ENCODE measurements around the gene EIF2AK2.

The EIF2AK2 gene

DNA sequence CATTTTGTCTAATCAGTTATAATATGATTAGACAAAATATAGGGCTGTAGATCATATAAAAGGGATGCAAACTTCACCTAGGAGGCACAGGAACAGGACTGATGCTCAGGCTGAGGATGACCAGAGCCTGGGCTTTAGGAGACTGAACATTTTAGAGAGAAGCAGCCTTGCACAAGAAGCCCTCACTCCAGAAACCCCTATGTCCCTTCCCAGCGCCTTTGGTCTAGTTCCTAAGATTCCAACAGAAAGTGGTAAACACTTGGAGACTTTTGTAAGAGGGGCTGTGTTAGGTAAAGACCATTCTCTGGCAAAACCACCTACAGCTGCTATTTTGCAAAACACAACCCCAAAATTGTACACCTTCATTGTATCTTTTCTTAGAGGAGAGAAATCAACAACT lies 39.2 kb downstream of the EIF2AK2 start:
- ATAC-seq (ENCODE audit: insufficient read depth, low read depth): no peak
- no peak overlapping the region for H2AFZ ChIP-seq (ENCODE audit: low read depth, low read length)

DNA sequence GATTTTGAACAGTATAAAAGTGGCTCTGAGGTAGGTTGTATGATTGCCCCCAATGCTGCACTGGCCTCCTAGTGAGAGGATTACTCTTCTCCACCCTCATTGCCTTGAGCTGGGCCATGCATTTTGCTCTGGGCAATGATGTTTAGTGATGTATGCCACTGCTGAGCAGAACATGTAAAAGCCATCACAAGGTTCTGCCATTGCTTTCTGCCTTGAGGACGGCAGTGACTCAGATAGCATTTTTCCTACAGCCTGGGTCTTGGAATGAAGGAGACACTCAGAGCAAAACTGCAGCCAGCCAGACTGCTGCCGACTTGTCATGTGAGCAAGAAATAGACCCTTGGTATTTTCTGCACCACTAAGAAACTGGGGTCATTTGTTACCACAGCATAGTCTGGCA lies 44.8 kb downstream of the EIF2AK2 start:
- Histone ChIP-seq H3K27ac (ENCODE audit: low read length) (no peak overlapping the region), H3K36me3 (ENCODE audit: insufficient read depth, low read length) (peaks cover 81% of the 10 kb centered on the region), H3K79me2 (ENCODE audit: insufficient read depth, low read length) (no peaks in the 10 kb centered on the region)

More for the DNA sequence above, 39.2 kb downstream of the EIF2AK2 start:
- TF ChIP-seq, protein P1, sequence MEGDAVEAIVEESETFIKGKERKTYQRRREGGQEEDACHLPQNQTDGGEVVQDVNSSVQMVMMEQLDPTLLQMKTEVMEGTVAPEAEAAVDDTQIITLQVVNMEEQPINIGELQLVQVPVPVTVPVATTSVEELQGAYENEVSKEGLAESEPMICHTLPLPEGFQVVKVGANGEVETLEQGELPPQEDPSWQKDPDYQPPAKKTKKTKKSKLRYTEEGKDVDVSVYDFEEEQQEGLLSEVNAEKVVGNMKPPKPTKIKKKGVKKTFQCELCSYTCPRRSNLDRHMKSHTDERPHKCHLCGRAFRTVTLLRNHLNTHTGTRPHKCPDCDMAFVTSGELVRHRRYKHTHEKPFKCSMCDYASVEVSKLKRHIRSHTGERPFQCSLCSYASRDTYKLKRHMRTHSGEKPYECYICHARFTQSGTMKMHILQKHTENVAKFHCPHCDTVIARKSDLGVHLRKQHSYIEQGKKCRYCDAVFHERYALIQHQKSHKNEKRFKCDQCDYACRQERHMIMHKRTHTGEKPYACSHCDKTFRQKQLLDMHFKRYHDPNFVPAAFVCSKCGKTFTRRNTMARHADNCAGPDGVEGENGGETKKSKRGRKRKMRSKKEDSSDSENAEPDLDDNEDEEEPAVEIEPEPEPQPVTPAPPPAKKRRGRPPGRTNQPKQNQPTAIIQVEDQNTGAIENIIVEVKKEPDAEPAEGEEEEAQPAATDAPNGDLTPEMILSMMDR (IDR thresholded peaks at IDR 0.05; ENCODE audit: borderline replicate concordance, extremely low read depth, low read length, poor library complexity, severe bottlenecking): no peak
- TF ChIP-seq EZH2 (IDR thresholded peaks at IDR 0.05; ENCODE audit: borderline replicate concordance, low read depth, low read length, severe bottlenecking): no peak
- H4K20me1 ChIP-seq (ENCODE audit: insufficient read depth, low read length): peaks cover 9% of the 10 kb centered on the region; the same call in 1 of the 2 replicates
- no peaks in the 10 kb centered on the region for H3K9me3 ChIP-seq (ENCODE audit: insufficient read depth, low read length, severe bottlenecking)
- peaks cover 4% of the 10 kb centered on the region; the same call in 1 of the 2 replicates for H3K79me2 ChIP-seq (ENCODE audit: insufficient read depth, low read length)
- H3K27me3 ChIP-seq (ENCODE audit: insufficient read depth, low read length, poor library complexity): no peaks in the 10 kb centered on the region
- no peaks in the 10 kb centered on the region for H3K4me1 ChIP-seq (ENCODE audit: insufficient read depth, low read length)
- no peak for DNase-seq
- no peak overlapping the region for H3K9ac ChIP-seq (ENCODE audit: low read depth, low read length)
- peaks cover 72% of the 10 kb centered on the region for H3K36me3 ChIP-seq (ENCODE audit: insufficient read depth, low read length)
- no peak overlapping the region for H3K4me3 ChIP-seq (ENCODE audit: low read depth in 1 of 2, low read length in 2 of 2)
- H3K27ac ChIP-seq (ENCODE audit: low read length): no peak overlapping the region
- no peak overlapping the region for H3K4me2 ChIP-seq (ENCODE audit: insufficient read depth, low read length)

DNA sequence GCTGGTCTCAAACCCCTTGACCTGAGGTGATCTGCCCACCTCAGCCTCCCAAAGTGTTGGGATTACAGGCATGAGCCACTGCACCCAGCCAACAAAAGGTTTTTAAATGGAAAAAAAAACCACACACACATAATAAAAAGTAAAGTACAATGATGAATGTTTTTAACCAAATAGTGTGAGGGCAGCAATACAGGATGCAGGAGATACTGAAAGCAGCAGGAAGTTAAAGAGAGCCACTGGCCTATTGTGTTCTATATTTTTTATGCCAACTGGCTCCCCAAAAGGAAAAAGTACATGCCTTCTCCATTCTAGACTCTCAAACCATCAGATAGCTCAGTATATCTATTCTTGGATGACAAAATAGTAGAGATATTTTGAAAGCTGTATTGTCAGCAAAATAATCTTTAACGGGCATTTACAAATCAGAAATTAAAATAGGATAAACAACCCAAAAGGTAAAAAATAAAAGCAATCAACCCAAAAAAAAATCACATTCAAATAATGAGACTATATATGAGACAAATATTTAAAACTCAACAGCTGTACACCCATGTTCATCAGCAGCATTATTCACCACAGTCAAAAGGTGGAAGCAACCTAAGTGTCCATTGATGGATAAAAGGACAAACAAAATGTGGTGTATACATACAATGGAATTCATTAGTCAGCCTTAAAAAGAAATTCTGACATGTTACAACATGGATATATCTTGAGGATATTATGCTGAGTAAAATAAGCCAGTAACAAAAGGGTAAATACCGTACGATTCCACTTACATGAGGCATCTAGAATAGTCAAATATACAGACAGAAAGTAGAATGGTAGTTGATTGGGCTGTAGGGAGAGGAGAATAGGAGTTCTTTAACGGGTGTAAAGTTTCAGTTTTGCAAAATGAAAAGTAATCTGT lies 46.2 kb downstream of the EIF2AK2 start:
- Histone ChIP-seq H3K36me3 (ENCODE audit: insufficient read depth, low read length) (peaks cover 81% of the 10 kb centered on the region), H3K4me2 (ENCODE audit: insufficient read depth, low read length) (no peak overlapping the region), H4K20me1 (ENCODE audit: insufficient read depth, low read length) (peaks cover 3% of the 10 kb centered on the region; the same call in 1 of the 2 replicates), H3K27me3 (ENCODE audit: insufficient read depth, low read length, poor library complexity) (no peaks in the 10 kb centered on the region), H3K4me3 (ENCODE audit: low read depth in 1 of 2, low read length in 2 of 2) (no peak overlapping the region), H3K9me3 (ENCODE audit: insufficient read depth, low read length, severe bottlenecking) (no peaks in the 10 kb centered on the region), H2AFZ (ENCODE audit: low read depth, low read length) (no peak overlapping the region), H3K27ac (ENCODE audit: low read length) (no peak overlapping the region), H3K79me2 (ENCODE audit: insufficient read depth, low read length) (no peaks in the 10 kb centered on the region), H3K9ac (ENCODE audit: low read depth, low read length) (no peak overlapping the region), H3K4me1 (ENCODE audit: insufficient read depth, low read length) (no peaks in the 10 kb centered on the region)
- TF ChIP-seq, protein P1 (IDR thresholded peaks at IDR 0.05; ENCODE audit: borderline replicate concordance, extremely low read depth, low read length, poor library complexity, severe bottlenecking): no peak
- TF ChIP-seq EZH2 (IDR thresholded peaks at IDR 0.05; ENCODE audit: borderline replicate concordance, low read depth, low read length, severe bottlenecking): no peak
- DNase-seq (no peak), ATAC-seq (ENCODE audit: insufficient read depth, low read depth) (no peak)

More for the DNA sequence above, 44.8 kb downstream of the EIF2AK2 start:
- Histone ChIP-seq H3K27me3 (ENCODE audit: insufficient read depth, low read length, poor library complexity) (no peaks in the 10 kb centered on the region), H3K9ac (ENCODE audit: low read depth, low read length) (no peak overlapping the region), H3K9me3 (ENCODE audit: insufficient read depth, low read length, severe bottlenecking) (no peaks in the 10 kb centered on the region), H3K4me1 (ENCODE audit: insufficient read depth, low read length) (no peaks in the 10 kb centered on the region), H4K20me1 (ENCODE audit: insufficient read depth, low read length) (peaks cover 5% of the 10 kb centered on the region; the same call in 1 of the 2 replicates), H2AFZ (ENCODE audit: low read depth, low read length) (no peak overlapping the region), H3K4me2 (ENCODE audit: insufficient read depth, low read length) (no peak overlapping the region), H3K4me3 (ENCODE audit: low read depth in 1 of 2, low read length in 2 of 2) (no peak overlapping the region)
- no peak for DNase-seq
- ATAC-seq (ENCODE audit: insufficient read depth, low read depth): no peak
- no peak for TF ChIP-seq EZH2 (IDR thresholded peaks at IDR 0.05; ENCODE audit: borderline replicate concordance, low read depth, low read length, severe bottlenecking)
- TF ChIP-seq, protein P1 (IDR thresholded peaks at IDR 0.05; ENCODE audit: borderline replicate concordance, extremely low read depth, low read length, poor library complexity, severe bottlenecking): no peak

Data from DND-41 (cell line).